HG03025 (cell line): ENCODE measurements around the gene ITGAE.
"Not testable (repeated sequence)": the region's sequence is repeated elsewhere in the genome, so short reads cannot be mapped to it uniquely, and the experiment has no call there.

Experiments
- ATAC-seq: cut with Tn5 transposase; IDR thresholded peaks from one replicate; pipeline ENCODE4 v1.9.1; 2021; ENCODE audit warnings: mild to moderate bottlenecking, moderate library complexity; ENCODE audit not compliant: unreplicated experiment, low FRiP score

ITGAE gene

GRCh38 chr17:3735515-3735914 is 65.5 kb downstream of the ITGAE start:
- ATAC-seq, result no peak

GRCh38 chr17:3734911-3735276 is 66.1 kb downstream of the ITGAE start:
- ATAC-seq, result not testable (repeated sequence)

GRCh38 chr17:3732210-3732621 is 68.8 kb downstream of the ITGAE start:
- no peak for ATAC-seq

- no peak for ATAC-seq
Observed at GRCh38 chr17:3730881-3731429, 70.0 kb downstream of the ITGAE start.

GRCh38 chr17:3729881-3730280 is 71.1 kb downstream of the ITGAE start:
- ATAC-seq, result no peak

- not testable (repeated sequence) for ATAC-seq
Observed at GRCh38 chr17:3728099-3728498, 72.9 kb downstream of the ITGAE start.

GRCh38 chr17:3727041-3727440 is 73.9 kb downstream of the ITGAE start:
- ATAC-seq, result no peak

- ATAC-seq, result peak; percentile 4
Observed at GRCh38 chr17:3724378-3725077, 76.5 kb downstream of the ITGAE start.

GRCh38 chr17:3723556-3724377 is 77.2 kb downstream of the ITGAE start, which contains the start of gene HASPIN:
Gene HASPIN, plus strand, starts transcription at chr17:3723903. Its CDS starts 33 bp downstream, at chr17:3723936.
- peak; percentile 82 for ATAC-seq

GRCh38 chr17:3723188-3723555 is 77.8 kb downstream of the ITGAE start:
- ATAC-seq, result no peak

GRCh38 chr17:3722716-3723115 is 78.3 kb downstream of the ITGAE start:
- ATAC-seq, result no peak

GRCh38 chr17:3719265-3719664 is 81.7 kb downstream of the ITGAE start:
- ATAC-seq, result no peak

- ATAC-seq, result no peak
Observed at GRCh38 chr17:3718201-3718600, 82.8 kb downstream of the ITGAE start.

- no peak for ATAC-seq
Observed at GRCh38 chr17:3715296-3715695, 85.7 kb downstream of the ITGAE start.

GRCh38 chr17:3712811-3713463 is 88.1 kb downstream of the ITGAE start:
- no peak for ATAC-seq

- ATAC-seq, result peak; percentile 92
Observed at GRCh38 chr17:3710951-3711383, 90.0 kb downstream of the ITGAE start.

GRCh38 chr17:3708366-3708765 is 92.6 kb downstream of the ITGAE start:
- ATAC-seq, result no peak

GRCh38 chr17:3705718-3705984 is 95.3 kb downstream of the ITGAE start:
- not testable (repeated sequence) for ATAC-seq

GRCh38 chr17:3704931-3705717 is 95.9 kb downstream of the ITGAE start:
- no peak for ATAC-seq

- ATAC-seq, result not testable (repeated sequence)
Observed at GRCh38 chr17:3702041-3702539, 98.9 kb downstream of the ITGAE start.
